Astrocyte of the hippocampus (primary cell): ENCODE data around the gene MON2.
A peak's percentile ranks its signal among the peaks of the same experiment; 100 is the strongest.

Source experiments
- DNase-seq: peaks from one replicate; pipeline ENCODE4 v3.0.0; 2011; ENCODE audit warnings: low read depth, low spot score

MON2 gene

GRCh38 chr12:62613081-62613480, 146.5 kb downstream of the MON2 start:
- no peak for DNase-seq

GRCh38 chr12:62618319-62618718, 151.7 kb downstream of the MON2 start:
- no peak for DNase-seq

- no peak for DNase-seq
These were observed 152.3 kb downstream of the MON2 start for GRCh38 chr12:62618930-62619329.

- no peak for DNase-seq
These were observed 154.5 kb downstream of the MON2 start for GRCh38 chr12:62621101-62621638.

GRCh38 chr12:62622177-62622576, 155.6 kb downstream of the MON2 start:
- no peak for DNase-seq

- peak; percentile 84 for DNase-seq
These were observed 158.6 kb downstream of the MON2 start for GRCh38 chr12:62625228-62625627.

- DNase-seq: no peak
These were observed 160.6 kb downstream of the MON2 start for GRCh38 chr12:62627181-62627580.

- DNase-seq: no peak
These were observed 162.8 kb downstream of the MON2 start for GRCh38 chr12:62629413-62629812.

GRCh38 chr12:62629971-62630739, 163.5 kb downstream of the MON2 start:
- no peak for DNase-seq

GRCh38 chr12:62631471-62632410, 165.1 kb downstream of the MON2 start:
- DNase-seq: peak; percentile 94

GRCh38 chr12:62632411-62632918, 165.8 kb downstream of the MON2 start:
- peak; percentile 73 for DNase-seq

- no peak for DNase-seq
These were observed 169.0 kb downstream of the MON2 start for GRCh38 chr12:62635649-62636048.

GRCh38 chr12:62637679-62638078, 171.1 kb downstream of the MON2 start:
- no peak for DNase-seq

- DNase-seq: peak; percentile 48
These were observed 174.4 kb downstream of the MON2 start for GRCh38 chr12:62640910-62641448.

- no peak for DNase-seq
These were observed 175.9 kb downstream of the MON2 start for GRCh38 chr12:62642486-62642885.

- DNase-seq: no peak
These were observed 176.9 kb downstream of the MON2 start for GRCh38 chr12:62643486-62643885.

GRCh38 chr12:62646566-62646965, 179.9 kb downstream of the MON2 start:
- DNase-seq: no peak

GRCh38 chr12:62647586-62647985, 181.0 kb downstream of the MON2 start:
- no peak for DNase-seq

- no peak for DNase-seq
These were observed 182.9 kb downstream of the MON2 start for GRCh38 chr12:62649412-62650138.
